OCI-LY3 (cell line): ENCODE data around the gene TBC1D23.
"Not testable (repeated sequence)": the region's sequence is repeated elsewhere in the genome, so short reads cannot be mapped to it uniquely, and the experiment has no call there.

Experiments
- CTCF ChIP-seq: fragments of 200-600, 300-600 bp; sonication (generic); IDR thresholded peaks from 2 replicates; pipeline ENCODE4 v1.5.1; 2014; ENCODE audit warnings: antibody characterized with exemption, low read length, low read depth
- EZH2phosphoT487 ChIP-seq: fragments of 200-600 bp; shearing (Covaris generic); IDR thresholded peaks from 2 replicates; pipeline ENCODE4 v1.6.1; 2018; ENCODE audit warnings: antibody characterized with exemption, mixed run types, low read depth

DNA sequence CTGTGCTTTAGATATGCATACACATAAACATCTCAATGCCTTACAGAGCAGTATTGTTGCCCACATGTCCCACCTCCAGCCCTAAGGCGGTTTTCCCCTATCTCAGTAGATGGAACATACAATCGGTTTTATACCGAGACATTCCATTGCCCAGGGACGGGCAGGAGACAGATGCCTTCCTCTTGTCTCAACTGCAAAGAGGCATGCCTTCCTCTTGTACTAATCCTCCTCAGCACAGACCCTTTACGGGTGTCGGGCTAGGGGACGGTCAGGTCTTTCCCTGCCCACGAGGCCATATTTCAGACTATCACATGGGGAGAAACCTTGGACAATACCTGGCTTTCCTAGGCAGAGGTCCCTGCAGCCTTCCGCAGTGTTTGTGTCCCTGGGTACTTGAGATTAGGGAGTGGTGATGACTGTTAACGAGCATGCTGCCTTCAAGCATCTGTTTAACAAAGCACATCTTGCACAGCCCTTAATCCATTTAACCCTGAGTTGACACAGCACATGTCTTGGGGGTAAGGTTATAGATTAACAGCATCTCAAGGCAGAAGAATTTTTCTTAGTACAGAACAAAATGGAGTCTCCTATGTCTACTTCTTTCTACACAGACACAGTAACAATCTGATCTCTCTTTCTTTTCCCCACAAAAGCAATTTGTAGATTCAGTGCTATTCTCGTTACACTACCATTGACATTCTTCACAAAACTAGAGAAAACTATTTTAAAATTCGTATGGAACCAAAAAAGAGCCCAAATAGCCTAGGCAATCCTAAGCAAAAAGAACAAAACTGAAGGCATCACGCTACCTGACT, 12.2 kb downstream of the TBC1D23 start:
- TF ChIP-seq CTCF, EZH2phosphoT487: not testable (repeated sequence)
